Mesothelial cell of epicardium (in vitro differentiated cells): Measurements from ENCODE around the gene FADS2. TPM values are rescaled to one million over a fixed set of nuclear protein-coding genes. Genes with fewer than 3 reads are reported as not detected.
A peak's percentile ranks its signal among the peaks of the same experiment; 100 is the strongest.

Experiments used
- DNase-seq, 2 experiments: peaks; one replicate each; pipeline ENCODE4 v3.0.0; 2021; ENCODE audit warnings: low spot score in 2 of 2; ENCODE audit not compliant: unreplicated experiment in 2 of 2
- H3K27ac Mint-ChIP-seq: 2 replicates; pipeline ENCODE4 v1.8.0; 2021; ENCODE audit warnings: mixed read lengths
- H3K27me3 Mint-ChIP-seq: 2 replicates; pipeline ENCODE4 v1.8.0; 2021; ENCODE audit warnings: low read depth, mixed read lengths
- H3K36me3 Mint-ChIP-seq: 2 replicates; pipeline ENCODE4 v1.8.0; 2021; ENCODE audit warnings: mixed read lengths
- H3K4me1 Mint-ChIP-seq: 2 replicates; pipeline ENCODE4 v1.8.0; 2021; ENCODE audit warnings: mixed read lengths
- H3K4me3 Mint-ChIP-seq: 2 replicates; pipeline ENCODE4 v1.8.0; 2021; ENCODE audit warnings: mild to moderate bottlenecking, moderate library complexity, mixed read lengths
- H3K9me3 Mint-ChIP-seq: 2 replicates; pipeline ENCODE4 v1.8.0; 2021; ENCODE audit warnings: mixed read lengths
- CTCF ChIP-seq: fragments of 200-600 bp; sonication (generic); IDR thresholded peaks from one replicate; pipeline ENCODE4 v1.5.0; 2021; ENCODE audit warnings: antibody characterized with exemption; ENCODE audit not compliant: unreplicated experiment
- total RNA-seq: library from RNA; stranded (reverse); gene quantifications from 3 replicates; pipeline ENCODE4 v1.2.1, GENCODE V29; 2021

Gene FADS2
- total RNA-seq, 1 donor from 2014 or later, result 337 TPM

GRCh38 chr11:61797263-61797944 lies 30.7 kb upstream of the FADS2 start:
- TF ChIP-seq CTCF, result peak; percentile 74
- DNase-seq, result peak in 1 of 2 experiments; percentile 71
- H3K4me3 Mint-ChIP-seq, result no peak overlapping the region
- peaks cover 16% of the 10 kb centered on the region for H3K4me1 Mint-ChIP-seq
- H3K9me3 Mint-ChIP-seq, result no peaks in the 10 kb centered on the region
- peak overlapping the region; percentile 81 for H3K27ac Mint-ChIP-seq
- no peaks in the 10 kb centered on the region for H3K27me3 Mint-ChIP-seq
- peaks cover 11% of the 10 kb centered on the region for H3K36me3 Mint-ChIP-seq

GRCh38 chr11:61799665-61800284 lies 28.3 kb upstream of the FADS2 start:
- H3K4me1 Mint-ChIP-seq, result peaks cover 15% of the 10 kb centered on the region
- no peak for DNase-seq
- no peaks in the 10 kb centered on the region for H3K9me3 Mint-ChIP-seq
- no peaks in the 10 kb centered on the region for H3K27me3 Mint-ChIP-seq
- H3K36me3 Mint-ChIP-seq, result peaks cover 21% of the 10 kb centered on the region
- no peak for TF ChIP-seq CTCF
- peak overlapping the region; percentile 35 for H3K27ac Mint-ChIP-seq
- no peak overlapping the region for H3K4me3 Mint-ChIP-seq

GRCh38 chr11:61800331-61801281 lies 27.5 kb upstream of the FADS2 start:
- peaks cover 22% of the 10 kb centered on the region for H3K36me3 Mint-ChIP-seq
- peak overlapping the region; percentile 43 for H3K27ac Mint-ChIP-seq
- no peaks in the 10 kb centered on the region for H3K27me3 Mint-ChIP-seq
- peaks cover 18% of the 10 kb centered on the region for H3K4me1 Mint-ChIP-seq
- no peak for TF ChIP-seq CTCF
- no peak overlapping the region for H3K4me3 Mint-ChIP-seq
- H3K9me3 Mint-ChIP-seq, result no peaks in the 10 kb centered on the region
- no peak for DNase-seq

GRCh38 chr11:61802605-61803004 lies 25.5 kb upstream of the FADS2 start:
- H3K27me3 Mint-ChIP-seq, result no peaks in the 10 kb centered on the region
- no peak for TF ChIP-seq CTCF
- H3K27ac Mint-ChIP-seq, result no peak overlapping the region
- no peak for DNase-seq
- peaks cover 34% of the 10 kb centered on the region for H3K36me3 Mint-ChIP-seq
- peaks cover 12% of the 10 kb centered on the region for H3K4me1 Mint-ChIP-seq
- no peak overlapping the region for H3K4me3 Mint-ChIP-seq
- no peaks in the 10 kb centered on the region for H3K9me3 Mint-ChIP-seq

- H3K27ac Mint-ChIP-seq, result peak overlapping the region; percentile 72
- TF ChIP-seq CTCF, result no peak
- H3K4me3 Mint-ChIP-seq, result no peak overlapping the region
- H3K9me3 Mint-ChIP-seq, result no peaks in the 10 kb centered on the region
- H3K27me3 Mint-ChIP-seq, result no peaks in the 10 kb centered on the region
- H3K36me3 Mint-ChIP-seq, result peaks cover 41% of the 10 kb centered on the region
- DNase-seq, result no peak
- H3K4me1 Mint-ChIP-seq, result peaks cover 12% of the 10 kb centered on the region
Measured at GRCh38 chr11:61803889-61804647, 24.0 kb upstream of the FADS2 start.
